Trophoblast cell (in vitro differentiated cells and primary cell): Measurements from ENCODE around the gene PICALM.

Source experiments
- DNase-seq, 2 donors: peaks; one replicate each; pipeline ENCODE4 v3.0.0-alpha.2; 2016
- H2AFZ ChIP-seq: 2 replicates; pipeline ENCODE4 v1.6.1; 2013; ENCODE audit warnings: low read length, moderate library complexity, mild to moderate bottlenecking; ENCODE audit not compliant: insufficient read depth, poor library complexity
- H2AK5ac ChIP-seq: 2 replicates; pipeline ENCODE4 v1.6.1; 2013; ENCODE audit warnings: mild to moderate bottlenecking, low read length
- H2BK120ac ChIP-seq: 2 replicates; pipeline ENCODE4 v1.6.1; 2013; ENCODE audit warnings: low read length, mild to moderate bottlenecking, moderate library complexity; ENCODE audit not compliant: insufficient read depth, poor library complexity
- H2BK12ac ChIP-seq: 2 replicates; pipeline ENCODE4 v1.6.1; 2013; ENCODE audit warnings: mild to moderate bottlenecking, low read length, moderate library complexity
- H2BK5ac ChIP-seq: 2 replicates; pipeline ENCODE4 v1.6.1; 2013; ENCODE audit warnings: low read length, low read depth, moderate library complexity, mild to moderate bottlenecking; ENCODE audit not compliant: poor library complexity
- H3K14ac ChIP-seq: 2 replicates; pipeline ENCODE4 v1.6.1; 2013; ENCODE audit warnings: mild to moderate bottlenecking, low read length
- H3K18ac ChIP-seq: 2 replicates; pipeline ENCODE4 v1.6.1; 2013; ENCODE audit warnings: mild to moderate bottlenecking, low read length
- H3K23ac ChIP-seq: 2 replicates; pipeline ENCODE4 v1.6.1; 2013; ENCODE audit warnings: low read length
- H3K27ac ChIP-seq: 2 replicates; pipeline ENCODE4 v1.5.1; 2013; ENCODE audit warnings: low read depth, mild to moderate bottlenecking, inconsistent platforms, low read length, moderate library complexity
- H3K27me3 ChIP-seq: 2 replicates; pipeline ENCODE4 v1.6.1; 2013; ENCODE audit warnings: inconsistent platforms, mild to moderate bottlenecking, low read length, moderate library complexity; ENCODE audit not compliant: insufficient read depth
- H3K36me3 ChIP-seq, 2 experiments: 1 replicate in 1 of 2; 2 replicates in 1 of 2; pipeline ENCODE4 v1.6.1; 2013; ENCODE audit warnings: low read length in 2 of 2, mild to moderate bottlenecking in 2 of 2, moderate library complexity in 1 of 2; ENCODE audit not compliant: insufficient read depth in 2 of 2, control insufficient read depth in 1 of 2
- H3K4ac ChIP-seq: 2 replicates; pipeline ENCODE4 v1.6.1; 2013; ENCODE audit warnings: low read depth, mild to moderate bottlenecking, low read length, moderate library complexity
- H3K4me1 ChIP-seq, 2 experiments: 1 replicate in 1 of 2; 2 replicates in 1 of 2; pipeline ENCODE4 v1.6.1; 2013; ENCODE audit warnings: low read length in 2 of 2, mild to moderate bottlenecking in 2 of 2, moderate library complexity in 1 of 2; ENCODE audit not compliant: insufficient read depth in 2 of 2, control insufficient read depth in 1 of 2
- H3K4me2 ChIP-seq: 2 replicates; pipeline ENCODE4 v1.6.1; 2013; ENCODE audit warnings: inconsistent platforms, mild to moderate bottlenecking, low read length, moderate library complexity
- H3K4me3 ChIP-seq: 2 replicates; pipeline ENCODE4 v1.5.1; 2013; ENCODE audit warnings: mild to moderate bottlenecking, low read depth, low read length, inconsistent platforms
- H3K79me1 ChIP-seq: one replicate; pipeline ENCODE4 v1.6.1; 2013; ENCODE audit warnings: low read length
- H3K79me2 ChIP-seq: 2 replicates; pipeline ENCODE4 v1.6.1; 2013; ENCODE audit warnings: low read length, mild to moderate bottlenecking; ENCODE audit not compliant: control insufficient read depth, insufficient read depth, poor library complexity
- H3K9ac ChIP-seq: 2 replicates; pipeline ENCODE4 v1.6.1; 2013; ENCODE audit warnings: mild to moderate bottlenecking, low read length
- H3K9me3 ChIP-seq: 2 replicates; pipeline ENCODE4 v1.6.1; 2013; ENCODE audit warnings: low read depth, mild to moderate bottlenecking, control low read depth, inconsistent platforms, low read length; ENCODE audit not compliant: insufficient read depth
- H4K12ac ChIP-seq: 2 replicates; pipeline ENCODE4 v1.6.1; 2013; ENCODE audit warnings: low read depth, mild to moderate bottlenecking, low read length, moderate library complexity
- H4K8ac ChIP-seq: 2 replicates; pipeline ENCODE4 v1.6.1; 2013; ENCODE audit warnings: low read depth, mild to moderate bottlenecking, low read length, moderate library complexity
- H4K91ac ChIP-seq: one replicate; pipeline ENCODE4 v1.6.1; 2013; ENCODE audit warnings: low read depth, mild to moderate bottlenecking, low read length, moderate library complexity
- WGBS: extraction: QIAGEN DNeasy Blood & Tissue Kit; methylation state at CpG from one replicate; pipeline ENCODE4 v1.1.7; 2013; ENCODE audit warnings: missing lambda C conversion rate; ENCODE audit not compliant: insufficient read length, insufficient coverage; ENCODE audit errors: extremely low coverage; 5-methylcytosine and 5-hydroxymethylcytosine counted together

The PICALM gene

GRCh38 chr11:86035920-86036319, 33.0 kb downstream of the PICALM start:
- no peak overlapping the region for H2BK12ac ChIP-seq
- H4K8ac ChIP-seq, result no peak overlapping the region
- no peak overlapping the region for H2AK5ac ChIP-seq
- no peak overlapping the region for H2AFZ ChIP-seq
- H3K4me2 ChIP-seq, result no peak overlapping the region
- H3K18ac ChIP-seq, result no peak overlapping the region
- H3K23ac ChIP-seq, result no peak overlapping the region
- H3K4ac ChIP-seq, result no peak overlapping the region
- no peak overlapping the region for H3K14ac ChIP-seq
- peaks cover under 1 to 5% of the 10 kb centered on the region in 2 experiments for H3K36me3 ChIP-seq
- no peak overlapping the region for H4K91ac ChIP-seq
- no peak overlapping the region for H4K12ac ChIP-seq
- no peak overlapping the region for H2BK5ac ChIP-seq
- no peaks in the 10 kb centered on the region for H3K27me3 ChIP-seq
- no peak overlapping the region for H3K27ac ChIP-seq
- H3K4me1 ChIP-seq, result no peaks in the 10 kb centered on the region
- peaks cover 7% of the 10 kb centered on the region for H3K79me2 ChIP-seq
- H3K79me1 ChIP-seq, result no peaks in the 10 kb centered on the region
- DNase-seq, result no peak
- H2BK120ac ChIP-seq, result no peak overlapping the region
- H3K4me3 ChIP-seq, result no peak overlapping the region
- no peaks in the 10 kb centered on the region for H3K9me3 ChIP-seq
- no peak overlapping the region for H3K9ac ChIP-seq
- WGBS, result no CpG with 5 or more reads among the region's 2 CpGs

- Histone ChIP-seq H3K27ac (no peak overlapping the region), H4K12ac (no peak overlapping the region)
- WGBS, result no CpG with 5 or more reads among the region's 1 CpG
These were observed 33.7 kb downstream of the PICALM start for GRCh38 chr11:86035164-86035563.

GRCh38 chr11:86034710-86035109, 34.2 kb downstream of the PICALM start:
- Histone ChIP-seq H3K4ac (no peak overlapping the region), H2BK5ac (no peak overlapping the region), H3K79me2 (peaks cover 7% of the 10 kb centered on the region), H2BK120ac (no peak overlapping the region), H3K4me1 (no peaks in the 10 kb centered on the region), H4K91ac (no peak overlapping the region), H3K9me3 (no peaks in the 10 kb centered on the region), H3K27ac (no peak overlapping the region), H3K14ac (no peak overlapping the region), H4K12ac (no peak overlapping the region), H3K4me3 (no peak overlapping the region), H3K23ac (no peak overlapping the region), H3K9ac (no peak overlapping the region), H3K36me3 (peaks cover 5 to 8% of the 10 kb centered on the region in 2 experiments), H2AFZ (no peak overlapping the region), H4K8ac (no peak overlapping the region), H3K18ac (no peak overlapping the region), H2BK12ac (no peak overlapping the region), H3K27me3 (no peaks in the 10 kb centered on the region), H3K79me1 (no peaks in the 10 kb centered on the region), H3K4me2 (no peak overlapping the region), H2AK5ac (no peak overlapping the region)
- WGBS, result no CpG with 5 or more reads among the region's 2 CpGs
- no peak for DNase-seq

More at GRCh38 chr11:86035164-86035563, 33.7 kb downstream of the PICALM start:
- H3K14ac ChIP-seq, result no peak overlapping the region
- H2BK120ac ChIP-seq, result no peak overlapping the region
- no peak overlapping the region for H3K4me2 ChIP-seq
- no peak overlapping the region for H2BK12ac ChIP-seq
- no peaks in the 10 kb centered on the region for H3K27me3 ChIP-seq
- H2BK5ac ChIP-seq, result no peak overlapping the region
- H3K36me3 ChIP-seq, result peaks cover 5 to 8% of the 10 kb centered on the region in 2 experiments
- no peak overlapping the region for H3K18ac ChIP-seq
- H3K23ac ChIP-seq, result no peak overlapping the region
- H2AFZ ChIP-seq, result no peak overlapping the region
- H3K4me1 ChIP-seq, result no peaks in the 10 kb centered on the region
- H3K4me3 ChIP-seq, result no peak overlapping the region
- H3K9ac ChIP-seq, result no peak overlapping the region
- H4K91ac ChIP-seq, result no peak overlapping the region
- peak overlapping the region; percentile 76 for H3K4ac ChIP-seq
- no peaks in the 10 kb centered on the region for H3K9me3 ChIP-seq
- DNase-seq, result no peak
- H4K8ac ChIP-seq, result no peak overlapping the region
- H3K79me2 ChIP-seq, result peaks cover 7% of the 10 kb centered on the region
- no peak overlapping the region for H2AK5ac ChIP-seq
- no peaks in the 10 kb centered on the region for H3K79me1 ChIP-seq

- no peaks in the 10 kb centered on the region for H3K4me1 ChIP-seq
- peaks cover 19 to 20% of the 10 kb centered on the region in 2 experiments for H3K36me3 ChIP-seq
- H3K9ac ChIP-seq, result no peak overlapping the region
- no peak overlapping the region for H4K8ac ChIP-seq
- H2AFZ ChIP-seq, result no peak overlapping the region
- no peaks in the 10 kb centered on the region for H3K79me2 ChIP-seq
- no peak overlapping the region for H2BK120ac ChIP-seq
- H4K12ac ChIP-seq, result no peak overlapping the region
- H3K9me3 ChIP-seq, result no peaks in the 10 kb centered on the region
- H2AK5ac ChIP-seq, result no peak overlapping the region
- H3K4ac ChIP-seq, result no peak overlapping the region
- no peaks in the 10 kb centered on the region for H3K79me1 ChIP-seq
- no peak for DNase-seq
- H3K27me3 ChIP-seq, result no peaks in the 10 kb centered on the region
- H3K23ac ChIP-seq, result no peak overlapping the region
- no peak overlapping the region for H4K91ac ChIP-seq
- H3K4me3 ChIP-seq, result no peak overlapping the region
- H2BK12ac ChIP-seq, result no peak overlapping the region
- no peak overlapping the region for H3K14ac ChIP-seq
- H3K4me2 ChIP-seq, result no peak overlapping the region
- H3K18ac ChIP-seq, result no peak overlapping the region
- WGBS, result no CpG with 5 or more reads among the region's 3 CpGs
- H2BK5ac ChIP-seq, result no peak overlapping the region
- H3K27ac ChIP-seq, result no peak overlapping the region
These were observed 47.5 kb downstream of the PICALM start for GRCh38 chr11:86021377-86021776.
